ENCODE measurements around the gene JAGN1. TPM values are rescaled to one million over a fixed set of nuclear protein-coding genes. Genes with fewer than 3 reads are reported as not detected.

Gene JAGN1
- polyA plus RNA-seq, 1 donor (not counting 4 experiments of a cell fraction or from before 2014, with no cell fraction given) = 48.0 TPM

DNA sequence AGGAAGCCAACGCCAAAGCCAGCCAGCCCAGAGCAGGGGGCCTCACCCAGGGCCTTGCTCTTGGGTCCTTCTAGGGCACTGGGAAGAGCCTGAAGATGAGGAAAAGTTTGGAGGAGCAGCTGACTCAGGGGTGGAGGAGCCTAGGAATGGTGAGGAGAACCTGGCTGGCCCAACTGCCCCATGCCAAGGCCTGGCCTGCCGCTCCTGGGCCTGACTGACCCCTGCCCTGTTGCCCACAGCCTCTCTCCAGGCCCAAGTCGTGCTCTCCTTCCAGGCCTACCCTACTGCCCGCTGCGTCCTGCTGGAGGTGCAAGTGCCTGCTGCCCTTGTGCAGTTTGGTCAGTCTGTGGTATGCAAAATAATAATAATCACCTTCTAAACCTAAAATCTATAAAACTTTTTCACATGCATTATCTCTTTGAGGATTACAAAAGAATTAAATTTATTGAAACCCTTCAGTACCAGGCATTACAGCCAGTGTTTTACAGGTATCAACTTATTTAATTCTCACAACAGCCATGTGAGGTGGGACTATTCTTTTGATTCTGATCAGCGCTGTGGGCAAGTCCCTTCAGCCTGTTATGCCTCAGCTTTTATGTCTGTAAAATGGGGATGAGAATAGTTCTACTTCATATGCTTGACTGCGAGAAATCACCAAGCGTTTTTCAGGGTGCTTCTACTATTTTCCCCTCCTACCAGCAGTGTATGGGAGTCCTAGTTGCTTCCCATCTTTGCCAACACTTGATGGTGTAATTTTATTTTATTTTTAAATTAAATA, 28.0 kb downstream of the JAGN1 start:
- FAIRE-seq (no peak), DNase-seq (ENCODE audit: low read depth, low spot score) (no peak)
- Histone ChIP-seq H3K79me2 (ENCODE audit: control insufficient read depth, insufficient read depth, low read length) (no peaks in the 10 kb centered on the region), H3K9ac (ENCODE audit: control insufficient read depth, extremely low read depth, insufficient read depth, low read length) (no peak overlapping the region), H3K36me3 (ENCODE audit: control insufficient read depth in 2 of 2, extremely low read depth in 1 of 2, insufficient read depth in 2 of 2, low read length in 2 of 2) (peaks cover 0 to 5% of the 10 kb centered on the region in 2 experiments), H3K27me3 (ENCODE audit: control insufficient read depth, extremely low read depth, insufficient read depth, low read length) (no peaks in the 10 kb centered on the region), H3K9me3 (ENCODE audit: control insufficient read depth, low read depth, low read length) (no peaks in the 10 kb centered on the region), H2AFZ (ENCODE audit: control insufficient read depth, low read length) (no peak overlapping the region), H4K20me1 (ENCODE audit: control insufficient read depth, extremely low read depth, insufficient read depth, low read length) (no peaks in the 10 kb centered on the region), H3K4me3 (ENCODE audit: control insufficient read depth in 2 of 3, extremely low read depth in 1 of 3, insufficient read depth in 2 of 3, low read depth in 1 of 3, low read length in 3 of 3) (no peak overlapping the region), H3K4me1 (ENCODE audit: control insufficient read depth, extremely low read depth, insufficient read depth, low read length) (peaks cover 30% of the 10 kb centered on the region), H3K9me1 (ENCODE audit: control insufficient read depth, extremely low read depth, insufficient read depth, low read length) (no peaks in the 10 kb centered on the region), H3K4me2 (ENCODE audit: control insufficient read depth, extremely low read depth, insufficient read depth, low read depth, low read length) (no peak overlapping the region), H3K27ac (ENCODE audit: control insufficient read depth, insufficient read depth, low read length) (no peak overlapping the region)
- no peak for TF ChIP-seq EZH2 (IDR thresholded peaks at IDR 0.05; ENCODE audit: low read length)
- no peak for TF ChIP-seq CTCF (optimal IDR thresholded peaks at IDR 0.05 in 1 of 3, IDR thresholded peaks at IDR 0.05 in 1 of 3, conservative IDR thresholded peaks at IDR 0.05 in 1 of 3; ENCODE audit: extremely low read depth in 1 of 3, insufficient read depth in 2 of 3, low read length in 3 of 3)
- dilution Hi-C loops (cut with MboI; ENCODE audit: extremely low pct_ligation_motif_present, low sequenced_read_pairs) = no loop called here

DNA sequence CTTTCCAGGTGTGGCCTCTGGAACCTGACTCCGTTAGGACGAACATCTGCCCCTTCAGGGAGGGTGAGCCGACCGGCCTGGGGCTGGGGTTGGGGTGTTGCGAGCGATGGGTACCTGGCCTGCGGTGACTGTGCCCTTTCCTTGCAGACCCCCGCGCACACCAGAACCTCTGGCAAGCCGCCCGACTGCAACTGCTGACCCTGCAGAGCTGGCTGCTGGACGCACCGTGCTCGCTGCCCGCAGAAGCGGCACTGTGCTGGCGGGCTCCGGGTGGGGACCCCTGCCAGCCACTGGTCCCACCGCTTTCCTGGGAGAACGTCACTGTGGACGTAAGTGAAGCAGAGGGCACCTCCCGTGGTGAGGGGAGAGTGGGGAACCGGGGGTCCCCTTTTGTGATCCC, 37.7 kb downstream of the JAGN1 start:
- H3K9me3 ChIP-seq (ENCODE audit: control insufficient read depth, low read depth, low read length) = no peaks in the 10 kb centered on the region
- no peak overlapping the region for H3K27ac ChIP-seq (ENCODE audit: control insufficient read depth, insufficient read depth, low read length)
- no peak overlapping the region for H2AFZ ChIP-seq (ENCODE audit: control insufficient read depth, low read length)
- peaks cover 4 to 7% of the 10 kb centered on the region in 2 experiments for H3K36me3 ChIP-seq (ENCODE audit: control insufficient read depth in 2 of 2, extremely low read depth in 1 of 2, insufficient read depth in 2 of 2, low read length in 2 of 2)
- H3K9ac ChIP-seq (ENCODE audit: control insufficient read depth, extremely low read depth, insufficient read depth, low read length) = no peak overlapping the region
- H3K4me3 ChIP-seq (ENCODE audit: control insufficient read depth in 2 of 3, extremely low read depth in 1 of 3, insufficient read depth in 2 of 3, low read depth in 1 of 3, low read length in 3 of 3) = no peak overlapping the region
- H3K27me3 ChIP-seq (ENCODE audit: control insufficient read depth, extremely low read depth, insufficient read depth, low read length) = no peaks in the 10 kb centered on the region
- dilution Hi-C loops (cut with MboI; ENCODE audit: extremely low pct_ligation_motif_present, low sequenced_read_pairs) = no loop called here
- DNase-seq (ENCODE audit: low read depth, low spot score) (no peak), FAIRE-seq (no peak)
- TF ChIP-seq EZH2 (IDR thresholded peaks at IDR 0.05; ENCODE audit: low read length) (no peak), CTCF (optimal IDR thresholded peaks at IDR 0.05 in 1 of 3, IDR thresholded peaks at IDR 0.05 in 1 of 3, conservative IDR thresholded peaks at IDR 0.05 in 1 of 3; ENCODE audit: extremely low read depth in 1 of 3, insufficient read depth in 2 of 3, low read length in 3 of 3) (no peak)
- no peaks in the 10 kb centered on the region for H3K9me1 ChIP-seq (ENCODE audit: control insufficient read depth, extremely low read depth, insufficient read depth, low read length)
- no peaks in the 10 kb centered on the region for H4K20me1 ChIP-seq (ENCODE audit: control insufficient read depth, extremely low read depth, insufficient read depth, low read length)
- H3K79me2 ChIP-seq (ENCODE audit: control insufficient read depth, insufficient read depth, low read length) = no peaks in the 10 kb centered on the region
- no peak overlapping the region for H3K4me2 ChIP-seq (ENCODE audit: control insufficient read depth, extremely low read depth, insufficient read depth, low read depth, low read length)
- peaks cover 4% of the 10 kb centered on the region for H3K4me1 ChIP-seq (ENCODE audit: control insufficient read depth, extremely low read depth, insufficient read depth, low read length)

Data from keratinocyte (primary cell).